K562 (cell line): ENCODE data around the gene ZMYND8. TPM values are rescaled to one million over a fixed set of nuclear protein-coding genes. Genes with fewer than 3 reads are reported as not detected.

Experiments used
- CEBPG ChIP-seq, 3 experiments: fragments of 200-800 bp in 1 of 3; sonication (Bioruptor generic) in 1 of 3; sonication (generic) in 1 of 3; formaldehyde crosslinking in 1 of 3; IDR thresholded peaks in 2 of 3; conservative IDR thresholded peaks in 1 of 3; 2 replicates each; pipeline versions ENCODE4 v1.6.1 to v1.8.0; 2016 to 2022; ENCODE audit warnings: missing compliant biosample characterization in 2 of 3, missing genetic modification characterization in 2 of 3, mild to moderate bottlenecking in 1 of 3, missing genetic modification reagents in 1 of 3
- CHCHD3 ChIP-seq: fragments of 250-450 bp; sonication (Bioruptor Pico); IDR thresholded peaks from 2 replicates; pipeline ENCODE4 v2.1.2; 2022; ENCODE audit warnings: mild to moderate bottlenecking
- HIVEP1 ChIP-seq: fragments of 250-450 bp; sonication (Bioruptor Pico); IDR thresholded peaks from 2 replicates; pipeline ENCODE4 v1.4.0; 2020; ENCODE audit warnings: mild to moderate bottlenecking
- LARP7 ChIP-seq: fragments of 450-650 bp; IDR thresholded peaks from 2 replicates; pipeline ENCODE4 v1.6.1; 2016
- MAZ ChIP-seq, 2 experiments: fragments of 450-650 bp in 1 of 2; sonication (generic) in 1 of 2; formaldehyde crosslinking; IDR thresholded peaks in 1 of 2; conservative IDR thresholded peaks in 1 of 2; 2 replicates each; pipeline versions ENCODE4 v1.4.0 to v1.5.0; 2020; ENCODE audit warnings: mild to moderate bottlenecking in 1 of 2, missing genetic modification reagents in 1 of 2
- polyA plus RNA-seq, 8 experiments: library from polyadenylated mRNA; depleted of rRNA in 4 of 8; stranded (reverse) in 5 of 8; unstranded in 3 of 8; fragments of >200 nt; fragmentation: Nextera tagmentation in 2 of 8; fragmentation: Illumina TruSeq in 1 of 8; extraction: Ambion mirVana in 2 of 8; extraction: Trizol in 1 of 8; gene quantifications; 2 replicates each; pipeline versions ENCODE4 v1.2.1 to v1.2.3, GENCODE V29; 2011 to 2014; ENCODE audit warnings: inconsistent platforms in 1 of 8, missing spikeins in 1 of 8
- total RNA-seq, 7 experiments: library from RNA; depleted of rRNA in 6 of 7; stranded (reverse); fragments of >200 nt in 6 of 7; fragmentation: Illumina TruSeq in 2 of 7; extraction: Trizol in 2 of 7; gene quantifications; 2 replicates each; pipeline versions ENCODE4 v1.2.1 to v1.2.3, GENCODE V29; 2011 to 2021; ENCODE audit warnings: low replicate concordance in 1 of 7
- TF ChIP-seq, protein P1 (sequence below), 2 experiments: fragments of 450-650 bp in 1 of 2; sonication (generic) in 1 of 2; formaldehyde crosslinking in 1 of 2; IDR thresholded peaks; 2 replicates each; pipeline versions ENCODE4 v1.7.1 to v1.9.0; 2016 to 2022; ENCODE audit warnings: inconsistent platforms in 1 of 2, mild to moderate bottlenecking in 1 of 2, missing genetic modification reagents in 1 of 2
- TF ChIP-seq, protein P2 (sequence below): fragments of 450-650 bp; formaldehyde crosslinking; IDR thresholded peaks from 2 replicates; pipeline ENCODE4 v1.4.0; 2020; ENCODE audit warnings: mild to moderate bottlenecking, moderate library complexity
- TF ChIP-seq, protein P3 (sequence below): fragments of 450-650 bp; IDR thresholded peaks from 2 replicates; pipeline ENCODE4 v1.6.1; 2014; ENCODE audit warnings: low read depth, mild to moderate bottlenecking, moderate library complexity, borderline replicate concordance
- TF ChIP-seq, protein P4 (sequence below): fragments of 250-450 bp; sonication (Bioruptor Pico); IDR thresholded peaks from 2 replicates; pipeline ENCODE4 v1.5.1; 2021; ENCODE audit warnings: mild to moderate bottlenecking

ZMYND8 gene
- total and polyA plus RNA-seq, 9 of the 15 experiments (the other 6 are each of a cell fraction or from before 2014, with no cell fraction given), result 31.8 to 148 (median 71.9) TPM

DNA sequence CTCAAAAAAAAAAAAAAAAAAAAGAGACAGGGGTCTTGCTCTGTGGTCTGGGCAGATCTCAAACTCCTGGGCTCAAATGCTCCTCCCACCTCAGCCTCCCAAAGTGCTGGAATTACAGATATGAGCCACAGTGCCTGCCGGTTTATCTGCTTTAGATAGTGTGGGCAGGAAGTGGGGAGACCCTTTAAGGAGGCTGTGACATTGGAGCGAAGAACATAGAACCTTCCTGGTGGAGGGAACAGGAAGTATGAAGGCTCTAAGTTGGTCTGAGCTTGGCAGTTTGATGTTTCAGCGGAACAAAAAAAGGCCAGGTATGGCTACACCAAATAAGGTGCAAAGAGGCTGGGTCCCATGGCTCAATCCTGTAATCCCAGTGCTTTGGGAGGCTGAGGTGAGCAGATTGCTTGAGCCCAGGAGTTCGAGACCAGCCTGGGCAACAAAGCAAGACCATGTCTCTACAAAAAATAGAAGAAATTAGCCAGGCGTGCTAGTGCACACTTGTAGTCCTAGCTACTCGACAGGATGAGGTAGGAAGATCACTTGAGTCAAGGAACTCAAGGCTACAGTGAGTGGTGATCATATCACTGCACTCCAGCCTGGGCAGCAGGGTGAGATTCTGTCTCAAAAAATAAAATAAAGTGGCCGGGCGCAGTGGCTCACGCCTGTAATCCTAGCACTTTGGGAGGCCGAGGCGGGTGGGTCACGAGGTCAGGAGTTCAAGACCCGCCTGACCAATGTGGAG is 8.7 kb upstream of the ZMYND8 start (continued):
- TF ChIP-seq, protein P1, sequence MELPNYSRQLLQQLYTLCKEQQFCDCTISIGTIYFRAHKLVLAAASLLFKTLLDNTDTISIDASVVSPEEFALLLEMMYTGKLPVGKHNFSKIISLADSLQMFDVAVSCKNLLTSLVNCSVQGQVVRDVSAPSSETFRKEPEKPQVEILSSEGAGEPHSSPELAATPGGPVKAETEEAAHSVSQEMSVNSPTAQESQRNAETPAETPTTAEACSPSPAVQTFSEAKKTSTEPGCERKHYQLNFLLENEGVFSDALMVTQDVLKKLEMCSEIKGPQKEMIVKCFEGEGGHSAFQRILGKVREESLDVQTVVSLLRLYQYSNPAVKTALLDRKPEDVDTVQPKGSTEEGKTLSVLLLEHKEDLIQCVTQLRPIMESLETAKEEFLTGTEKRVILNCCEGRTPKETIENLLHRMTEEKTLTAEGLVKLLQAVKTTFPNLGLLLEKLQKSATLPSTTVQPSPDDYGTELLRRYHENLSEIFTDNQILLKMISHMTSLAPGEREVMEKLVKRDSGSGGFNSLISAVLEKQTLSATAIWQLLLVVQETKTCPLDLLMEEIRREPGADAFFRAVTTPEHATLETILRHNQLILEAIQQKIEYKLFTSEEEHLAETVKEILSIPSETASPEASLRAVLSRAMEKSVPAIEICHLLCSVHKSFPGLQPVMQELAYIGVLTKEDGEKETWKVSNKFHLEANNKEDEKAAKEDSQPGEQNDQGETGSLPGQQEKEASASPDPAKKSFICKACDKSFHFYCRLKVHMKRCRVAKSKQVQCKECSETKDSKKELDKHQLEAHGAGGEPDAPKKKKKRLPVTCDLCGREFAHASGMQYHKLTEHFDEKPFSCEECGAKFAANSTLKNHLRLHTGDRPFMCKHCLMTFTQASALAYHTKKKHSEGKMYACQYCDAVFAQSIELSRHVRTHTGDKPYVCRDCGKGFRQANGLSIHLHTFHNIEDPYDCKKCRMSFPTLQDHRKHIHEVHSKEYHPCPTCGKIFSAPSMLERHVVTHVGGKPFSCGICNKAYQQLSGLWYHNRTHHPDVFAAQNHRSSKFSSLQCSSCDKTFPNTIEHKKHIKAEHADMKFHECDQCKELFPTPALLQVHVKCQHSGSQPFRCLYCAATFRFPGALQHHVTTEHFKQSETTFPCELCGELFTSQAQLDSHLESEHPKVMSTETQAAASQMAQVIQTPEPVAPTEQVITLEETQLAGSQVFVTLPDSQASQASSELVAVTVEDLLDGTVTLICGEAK (IDR thresholded peaks at IDR 0.05), result peak; percentile 22
- TF ChIP-seq, protein P1 (CRISPR knock-in tag; IDR thresholded peaks at IDR 0.05), result no peak
- TF ChIP-seq, protein P2, sequence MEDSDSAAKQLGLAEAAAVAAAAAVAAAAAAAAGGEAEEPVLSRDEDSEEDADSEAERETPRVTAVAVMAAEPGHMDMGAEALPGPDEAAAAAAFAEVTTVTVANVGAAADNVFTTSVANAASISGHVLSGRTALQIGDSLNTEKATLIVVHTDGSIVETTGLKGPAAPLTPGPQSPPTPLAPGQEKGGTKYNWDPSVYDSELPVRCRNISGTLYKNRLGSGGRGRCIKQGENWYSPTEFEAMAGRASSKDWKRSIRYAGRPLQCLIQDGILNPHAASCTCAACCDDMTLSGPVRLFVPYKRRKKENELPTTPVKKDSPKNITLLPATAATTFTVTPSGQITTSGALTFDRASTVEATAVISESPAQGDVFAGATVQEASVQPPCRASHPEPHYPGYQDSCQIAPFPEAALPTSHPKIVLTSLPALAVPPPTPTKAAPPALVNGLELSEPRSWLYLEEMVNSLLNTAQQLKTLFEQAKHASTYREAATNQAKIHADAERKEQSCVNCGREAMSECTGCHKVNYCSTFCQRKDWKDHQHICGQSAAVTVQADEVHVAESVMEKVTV (CRISPR knock-in tag), result no peak
- TF ChIP-seq LARP7 (no peak), CHCHD3 (no peak), MAZ (CRISPR knock-in tag; conservative IDR thresholded peaks at IDR 0.05 in 1 of 2, IDR thresholded peaks at IDR 0.05 in 1 of 2) (peak in 1 of 2 experiments; percentile 46; a peak in 1 of 4 replicates), CEBPG (CRISPR knock-in tag; IDR thresholded peaks at IDR 0.05) (no peak), CEBPG (tag; conservative IDR thresholded peaks at IDR 0.05 in 1 of 2, IDR thresholded peaks at IDR 0.05 in 1 of 2) (no peak), HIVEP1 (CRISPR knock-in tag) (0 out of 2 replicates have a peak, but pooled peaks have one; percentile 37)
- TF ChIP-seq, protein P3, sequence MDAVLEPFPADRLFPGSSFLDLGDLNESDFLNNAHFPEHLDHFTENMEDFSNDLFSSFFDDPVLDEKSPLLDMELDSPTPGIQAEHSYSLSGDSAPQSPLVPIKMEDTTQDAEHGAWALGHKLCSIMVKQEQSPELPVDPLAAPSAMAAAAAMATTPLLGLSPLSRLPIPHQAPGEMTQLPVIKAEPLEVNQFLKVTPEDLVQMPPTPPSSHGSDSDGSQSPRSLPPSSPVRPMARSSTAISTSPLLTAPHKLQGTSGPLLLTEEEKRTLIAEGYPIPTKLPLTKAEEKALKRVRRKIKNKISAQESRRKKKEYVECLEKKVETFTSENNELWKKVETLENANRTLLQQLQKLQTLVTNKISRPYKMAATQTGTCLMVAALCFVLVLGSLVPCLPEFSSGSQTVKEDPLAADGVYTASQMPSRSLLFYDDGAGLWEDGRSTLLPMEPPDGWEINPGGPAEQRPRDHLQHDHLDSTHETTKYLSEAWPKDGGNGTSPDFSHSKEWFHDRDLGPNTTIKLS, result peak; percentile 86; the same call in 1 of the 2 replicates
- TF ChIP-seq, protein P4, sequence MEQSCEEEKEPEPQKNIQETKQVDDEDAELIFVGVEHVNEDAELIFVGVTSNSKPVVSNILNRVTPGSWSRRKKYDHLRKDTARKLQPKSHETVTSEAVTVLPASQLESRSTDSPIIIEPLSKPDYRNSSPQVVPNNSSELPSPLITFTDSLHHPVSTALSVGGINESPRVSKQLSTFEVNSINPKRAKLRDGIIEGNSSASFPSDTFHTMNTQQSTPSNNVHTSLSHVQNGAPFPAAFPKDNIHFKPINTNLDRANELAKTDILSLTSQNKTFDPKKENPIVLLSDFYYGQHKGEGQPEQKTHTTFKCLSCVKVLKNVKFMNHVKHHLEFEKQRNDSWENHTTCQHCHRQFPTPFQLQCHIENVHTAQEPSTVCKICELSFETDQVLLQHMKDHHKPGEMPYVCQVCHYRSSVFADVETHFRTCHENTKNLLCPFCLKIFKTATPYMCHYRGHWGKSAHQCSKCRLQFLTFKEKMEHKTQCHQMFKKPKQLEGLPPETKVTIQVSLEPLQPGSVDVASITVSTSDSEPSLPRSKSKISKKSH (CRISPR knock-in tag), result no peak
